T-helper 17 cell (primary cell): ENCODE results near the gene TMEFF1. TPM values are rescaled to one million over a fixed set of nuclear protein-coding genes. Genes with fewer than 3 reads are reported as not detected.
"Not testable (repeated sequence)": the region's sequence is repeated elsewhere in the genome, so short reads cannot be mapped to it uniquely, and the experiment has no call there.

Source experiments
- ATAC-seq: fragments of 150-1000 bp; cut with Tn5 transposase; 2 replicates; pipeline ENCODE4 v1.10.0; 2021; ENCODE audit warnings: mild to moderate bottlenecking, moderate library complexity
- DNase-seq, 3 donors: peaks; one replicate each; pipeline versions ENCODE4 v3.0.0 to v3.0.0-alpha.2; 2020 to 2021
- H3K9me3 ChIP-seq: one replicate; pipeline ENCODE4 v1.7.0; 2013; ENCODE audit warnings: low read length, mild to moderate bottlenecking; ENCODE audit not compliant: control insufficient read depth, poor library complexity, severe bottlenecking
- H3K27ac Mint-ChIP-seq: one replicate; pipeline ENCODE4 v1.8.0; 2022; ENCODE audit warnings: mild to moderate bottlenecking, moderate library complexity, mixed read lengths
- H3K27me3 Mint-ChIP-seq: one replicate; pipeline ENCODE4 v1.8.0; 2022; ENCODE audit warnings: mixed read lengths
- H3K36me3 Mint-ChIP-seq: one replicate; pipeline ENCODE4 v1.8.0; 2022; ENCODE audit warnings: low read depth, mixed read lengths
- H3K4me1 Mint-ChIP-seq: one replicate; pipeline ENCODE4 v1.8.0; 2022; ENCODE audit warnings: mild to moderate bottlenecking, mixed read lengths
- H3K4me3 Mint-ChIP-seq: one replicate; pipeline ENCODE4 v1.8.0; 2022; ENCODE audit warnings: mild to moderate bottlenecking, moderate library complexity, mixed read lengths
- total RNA-seq, 4 donors: library from RNA in 2 of 4; stranded (reverse) in 2 of 4; gene quantifications; one replicate each; pipeline ENCODE4 v1.2.3 and lab custom pipeline; 2022 to 2026

The TMEFF1 gene
- total RNA-seq, 2 donors from 2014 or later = not detected

GRCh38 chr9:100440071-100440470 lies 32.9 kb upstream of the TMEFF1 start:
- Mint-ChIP-seq H3K27me3 (no peaks in the 10 kb centered on the region), H3K4me3 (no peak overlapping the region)
- ATAC-seq = no peak

GRCh38 chr9:100440487-100440886 lies 32.5 kb upstream of the TMEFF1 start:
- H3K36me3 Mint-ChIP-seq, ATAC-seq, H3K27me3 Mint-ChIP-seq, H3K27ac Mint-ChIP-seq, H3K4me3 Mint-ChIP-seq, H3K9me3 ChIP-seq, DNase-seq: not testable (repeated sequence)
- H3K4me1 Mint-ChIP-seq = peaks cover 11% of the 10 kb centered on the region

More at GRCh38 chr9:100440071-100440470, 32.9 kb upstream of the TMEFF1 start:
- no peaks in the 10 kb centered on the region for H3K9me3 ChIP-seq
- no peak for DNase-seq
- H3K27ac Mint-ChIP-seq = no peak overlapping the region
- no peaks in the 10 kb centered on the region for H3K36me3 Mint-ChIP-seq
- H3K4me1 Mint-ChIP-seq = peaks cover 11% of the 10 kb centered on the region

- Mint-ChIP-seq H3K36me3 (no peaks in the 10 kb centered on the region), H3K27me3 (no peaks in the 10 kb centered on the region), H3K4me1 (peaks cover 12% of the 10 kb centered on the region), H3K4me3 (peak overlapping the region; percentile 70), H3K27ac (no peak overlapping the region)
- ATAC-seq (no peak), DNase-seq (no peak)
- H3K9me3 ChIP-seq = no peaks in the 10 kb centered on the region
Observed at GRCh38 chr9:100441911-100442361, 31.0 kb upstream of the TMEFF1 start.

- no peaks in the 10 kb centered on the region for H3K27me3 Mint-ChIP-seq
- no peaks in the 10 kb centered on the region for H3K9me3 ChIP-seq
- DNase-seq (no peak), ATAC-seq (no peak)
- no peak overlapping the region for H3K4me3 Mint-ChIP-seq
- peaks cover 5% of the 10 kb centered on the region for H3K4me1 Mint-ChIP-seq
- H3K27ac Mint-ChIP-seq = no peak overlapping the region
- no peaks in the 10 kb centered on the region for H3K36me3 Mint-ChIP-seq
Observed at GRCh38 chr9:100443781-100444768, 28.9 kb upstream of the TMEFF1 start.

- H3K27ac Mint-ChIP-seq = no peak overlapping the region
- peaks cover 4% of the 10 kb centered on the region for H3K36me3 Mint-ChIP-seq
- DNase-seq (no peak), ATAC-seq (no peak)
- no peak overlapping the region for H3K4me3 Mint-ChIP-seq
- peaks cover 11% of the 10 kb centered on the region for H3K4me1 Mint-ChIP-seq
- H3K9me3 ChIP-seq = no peaks in the 10 kb centered on the region
- H3K27me3 Mint-ChIP-seq = no peaks in the 10 kb centered on the region
Observed at GRCh38 chr9:100445161-100445902, 27.6 kb upstream of the TMEFF1 start.

- peaks cover 11% of the 10 kb centered on the region for H3K4me1 Mint-ChIP-seq
- DNase-seq (no peak), ATAC-seq (no peak)
- no peak overlapping the region for H3K4me3 Mint-ChIP-seq
- H3K36me3 Mint-ChIP-seq = peaks cover 7% of the 10 kb centered on the region
- H3K9me3 ChIP-seq = no peaks in the 10 kb centered on the region
- H3K27ac Mint-ChIP-seq = no peak overlapping the region
- no peaks in the 10 kb centered on the region for H3K27me3 Mint-ChIP-seq
Observed at GRCh38 chr9:100445903-100446549, 26.9 kb upstream of the TMEFF1 start.

GRCh38 chr9:100447041-100447440 lies 25.9 kb upstream of the TMEFF1 start:
- ATAC-seq (no peak), DNase-seq (no peak)
- H3K36me3 Mint-ChIP-seq = peaks cover 11% of the 10 kb centered on the region
- no peak overlapping the region for H3K27ac Mint-ChIP-seq
- no peaks in the 10 kb centered on the region for H3K9me3 ChIP-seq
- no peaks in the 10 kb centered on the region for H3K27me3 Mint-ChIP-seq
- H3K4me1 Mint-ChIP-seq = peaks cover 11% of the 10 kb centered on the region
- no peak overlapping the region for H3K4me3 Mint-ChIP-seq

- H3K27me3 Mint-ChIP-seq = no peaks in the 10 kb centered on the region
- no peak overlapping the region for H3K4me3 Mint-ChIP-seq
- peaks cover 11% of the 10 kb centered on the region for H3K36me3 Mint-ChIP-seq
- H3K27ac Mint-ChIP-seq = no peak overlapping the region
- no peak for ATAC-seq
- no peaks in the 10 kb centered on the region for H3K9me3 ChIP-seq
- H3K4me1 Mint-ChIP-seq = peaks cover 11% of the 10 kb centered on the region
- DNase-seq = no peak
Observed at GRCh38 chr9:100448266-100448665, 24.7 kb upstream of the TMEFF1 start.

GRCh38 chr9:100449420-100449819 lies 23.5 kb upstream of the TMEFF1 start:
- peaks cover 8% of the 10 kb centered on the region for H3K4me1 Mint-ChIP-seq
- DNase-seq (no peak), ATAC-seq (no peak)
- H3K36me3 Mint-ChIP-seq = peaks cover 16% of the 10 kb centered on the region
- no peaks in the 10 kb centered on the region for H3K9me3 ChIP-seq
- peak overlapping the region; percentile 3 for H3K27ac Mint-ChIP-seq
- H3K4me3 Mint-ChIP-seq = no peak overlapping the region
- no peaks in the 10 kb centered on the region for H3K27me3 Mint-ChIP-seq

- H3K9me3 ChIP-seq = no peaks in the 10 kb centered on the region
- H3K36me3 Mint-ChIP-seq = peaks cover 16% of the 10 kb centered on the region
- H3K27ac Mint-ChIP-seq = no peak overlapping the region
- ATAC-seq = no peak
- H3K4me1 Mint-ChIP-seq = peaks cover 6% of the 10 kb centered on the region
- H3K27me3 Mint-ChIP-seq = no peaks in the 10 kb centered on the region
- DNase-seq = no peak
- H3K4me3 Mint-ChIP-seq = no peak overlapping the region
Observed at GRCh38 chr9:100452894-100453293, 20.1 kb upstream of the TMEFF1 start.

- DNase-seq (no peak), ATAC-seq (no peak)
- Mint-ChIP-seq H3K36me3 (peaks cover 13% of the 10 kb centered on the region), H3K27ac (no peak overlapping the region), H3K4me3 (no peak overlapping the region), H3K4me1 (peaks cover 3% of the 10 kb centered on the region), H3K27me3 (no peaks in the 10 kb centered on the region)
- H3K9me3 ChIP-seq = no peaks in the 10 kb centered on the region
Observed at GRCh38 chr9:100455470-100455869, 17.5 kb upstream of the TMEFF1 start.

GRCh38 chr9:100457517-100457916 lies 15.4 kb upstream of the TMEFF1 start:
- no peaks in the 10 kb centered on the region for H3K27me3 Mint-ChIP-seq
- ATAC-seq (no peak), DNase-seq (no peak)
- peaks cover 7% of the 10 kb centered on the region for H3K36me3 Mint-ChIP-seq
- H3K4me1 Mint-ChIP-seq = peaks cover 3% of the 10 kb centered on the region
- no peaks in the 10 kb centered on the region for H3K9me3 ChIP-seq
- H3K27ac Mint-ChIP-seq = no peak overlapping the region
- H3K4me3 Mint-ChIP-seq = no peak overlapping the region

GRCh38 chr9:100459963-100460362 lies 13.0 kb upstream of the TMEFF1 start:
- peaks cover 4% of the 10 kb centered on the region for H3K36me3 Mint-ChIP-seq
- H3K4me3 Mint-ChIP-seq = no peak overlapping the region

More at GRCh38 chr9:100459963-100460362, 13.0 kb upstream of the TMEFF1 start:
- Mint-ChIP-seq H3K4me1 (peaks cover 6% of the 10 kb centered on the region), H3K27me3 (peaks cover 8% of the 10 kb centered on the region), H3K27ac (no peak overlapping the region)
- ATAC-seq = no peak
- H3K9me3 ChIP-seq = no peaks in the 10 kb centered on the region
- DNase-seq = no peak
